GM12873 (cell line): ENCODE results near the gene TTBK2.
A peak's percentile ranks its signal among the peaks of the same experiment; 100 is the strongest.

Experiments used
- TF ChIP-seq, protein P1 (sequence below): IDR thresholded peaks from 2 replicates; pipeline ENCODE4 v1.5.1; 2012; ENCODE audit warnings: low read depth, mild to moderate bottlenecking, moderate library complexity, low read length, control low read depth; ENCODE audit not compliant: insufficient read depth; ENCODE audit errors: missing control alignments

TTBK2 gene

DNA sequence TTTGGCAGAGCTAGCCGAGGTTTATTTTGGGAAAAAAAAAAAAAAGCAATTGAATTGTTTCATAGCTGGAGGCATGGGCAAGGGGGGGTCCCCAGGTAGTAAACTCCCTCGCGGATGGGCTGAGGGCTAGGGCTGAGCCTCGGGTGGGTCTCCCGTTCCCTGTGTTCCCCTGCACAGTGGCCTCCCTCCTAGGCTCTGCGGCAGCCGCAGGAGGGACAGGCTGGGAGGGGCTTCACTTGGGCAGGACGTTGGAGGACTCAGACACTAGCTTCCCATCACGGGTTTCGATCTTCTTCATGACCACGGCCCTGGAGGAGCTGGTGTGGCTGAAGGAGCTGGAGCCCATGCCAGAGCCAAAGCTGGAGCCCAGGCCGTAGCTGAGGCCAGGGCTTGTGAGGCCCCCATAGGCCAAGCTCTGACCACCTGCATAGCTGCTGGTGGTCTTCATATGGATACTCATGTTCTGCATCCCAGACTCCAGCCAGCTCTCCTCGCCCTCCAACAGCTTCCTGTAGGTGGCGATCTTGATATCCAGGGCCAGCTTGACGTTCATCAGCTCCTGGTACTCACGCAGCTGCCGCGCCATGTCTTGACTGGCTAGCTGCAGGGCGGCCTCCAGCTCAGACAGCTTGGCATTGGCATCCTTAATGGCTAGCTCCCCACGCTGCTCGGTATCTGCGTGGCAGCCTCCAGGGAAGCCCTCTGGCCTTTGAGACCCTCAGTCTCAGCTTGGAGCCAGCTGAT, 119.7 kb downstream of the TTBK2 start:
- TF ChIP-seq, protein P1, sequence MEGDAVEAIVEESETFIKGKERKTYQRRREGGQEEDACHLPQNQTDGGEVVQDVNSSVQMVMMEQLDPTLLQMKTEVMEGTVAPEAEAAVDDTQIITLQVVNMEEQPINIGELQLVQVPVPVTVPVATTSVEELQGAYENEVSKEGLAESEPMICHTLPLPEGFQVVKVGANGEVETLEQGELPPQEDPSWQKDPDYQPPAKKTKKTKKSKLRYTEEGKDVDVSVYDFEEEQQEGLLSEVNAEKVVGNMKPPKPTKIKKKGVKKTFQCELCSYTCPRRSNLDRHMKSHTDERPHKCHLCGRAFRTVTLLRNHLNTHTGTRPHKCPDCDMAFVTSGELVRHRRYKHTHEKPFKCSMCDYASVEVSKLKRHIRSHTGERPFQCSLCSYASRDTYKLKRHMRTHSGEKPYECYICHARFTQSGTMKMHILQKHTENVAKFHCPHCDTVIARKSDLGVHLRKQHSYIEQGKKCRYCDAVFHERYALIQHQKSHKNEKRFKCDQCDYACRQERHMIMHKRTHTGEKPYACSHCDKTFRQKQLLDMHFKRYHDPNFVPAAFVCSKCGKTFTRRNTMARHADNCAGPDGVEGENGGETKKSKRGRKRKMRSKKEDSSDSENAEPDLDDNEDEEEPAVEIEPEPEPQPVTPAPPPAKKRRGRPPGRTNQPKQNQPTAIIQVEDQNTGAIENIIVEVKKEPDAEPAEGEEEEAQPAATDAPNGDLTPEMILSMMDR, result peak; percentile 47

GRCh38 chr15:42798802-42799201, 121.8 kb downstream of the TTBK2 start:
- TF ChIP-seq, protein P1, result no peak

DNA sequence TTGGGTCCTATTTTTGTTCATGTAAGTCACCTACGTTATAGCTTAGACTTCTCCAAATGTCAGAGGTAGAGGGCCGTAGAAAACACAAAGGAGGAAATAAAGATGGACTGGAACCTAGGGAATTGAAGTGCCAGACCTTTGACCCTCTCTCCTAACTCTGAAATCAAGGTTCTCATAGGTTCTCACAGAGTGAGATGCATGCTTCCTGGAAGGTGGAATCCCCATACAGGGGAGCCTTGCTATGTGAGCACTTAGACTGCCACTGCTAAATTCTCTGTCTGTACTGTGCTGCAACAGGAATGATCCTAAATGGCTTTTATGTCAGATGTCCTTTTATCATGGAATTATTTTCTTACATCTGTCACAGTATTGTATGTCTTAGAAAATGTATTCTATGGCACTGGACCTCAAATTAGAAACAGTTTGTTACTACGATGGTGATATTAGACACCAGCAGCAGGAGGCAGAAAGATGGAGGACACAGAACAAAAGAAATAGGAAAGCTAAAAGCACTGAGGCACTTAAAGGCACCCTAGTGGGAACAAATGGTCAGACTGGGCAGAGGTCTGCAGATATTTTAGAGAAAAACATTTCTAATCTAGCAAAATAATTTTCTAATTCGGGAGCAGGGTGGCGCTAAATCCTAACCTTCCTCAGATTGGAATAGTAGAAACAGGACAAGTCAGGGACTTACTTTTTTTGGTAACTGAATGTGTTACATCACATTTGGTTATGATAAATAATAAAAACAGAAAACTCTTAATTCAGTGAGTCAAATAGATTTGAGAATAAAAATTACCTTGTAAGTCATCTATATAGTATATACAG, 123.4 kb downstream of the TTBK2 start:
- TF ChIP-seq, protein P1, result no peak

DNA sequence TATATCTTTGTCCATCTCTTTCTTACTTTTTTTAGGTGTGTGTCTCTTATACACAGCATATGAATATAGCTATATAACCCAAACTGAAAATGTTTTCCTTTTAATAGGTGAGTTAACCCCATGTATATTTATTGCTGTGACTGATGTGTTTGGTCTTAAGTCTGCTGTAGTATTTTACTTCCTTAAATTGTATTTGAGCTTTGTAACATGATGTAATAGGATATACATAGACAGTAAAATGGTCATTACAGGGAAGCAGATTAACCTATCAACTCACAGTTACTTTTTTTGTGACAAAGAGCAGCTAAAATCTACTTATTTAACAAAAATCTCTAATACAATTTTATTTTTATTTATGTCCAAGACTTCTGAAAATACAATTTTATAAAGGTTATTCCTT, 131.9 kb downstream of the TTBK2 start:
- TF ChIP-seq, protein P1, result no peak

GRCh38 chr15:42786978-42787377, 133.6 kb downstream of the TTBK2 start:
- TF ChIP-seq, protein P1, result no peak

GRCh38 chr15:42785569-42785968, 135.0 kb downstream of the TTBK2 start:
- TF ChIP-seq, protein P1, result no peak

GRCh38 chr15:42784705-42785104, 135.9 kb downstream of the TTBK2 start:
- TF ChIP-seq, protein P1, result no peak
